Measurements from ENCODE around the gene TM7SF2.
A peak's percentile ranks its signal among the peaks of the same experiment; 100 is the strongest.

TM7SF2 gene

GRCh38 chr11:65111744-65112545 is at the start of gene TM7SF2:
TSS of gene TM7SF2 (plus strand) at chr11:65111872. CDS start at chr11:65112016, 144 bp downstream.
- Histone ChIP-seq H3K36me3 (ENCODE audit: insufficient read depth, low read depth, low read length) (peaks cover 21% of the 10 kb centered on the region), H3K4me1 (ENCODE audit: insufficient read depth, low read length) (peaks cover 5% of the 10 kb centered on the region; the same call in 1 of the 2 replicates), H3K9ac (ENCODE audit: low read depth, low read length) (peak within 1 kb of the TSS; percentile 95; the same call in 1 of the 2 replicates), H3K27me3 (ENCODE audit: insufficient read depth, low read length) (no peaks in the 10 kb centered on the region), H3K27ac (ENCODE audit: low read length) (peak within 1 kb of the TSS; percentile 33), H3K9me3 (ENCODE audit: insufficient read depth, low read depth, low read length) (no peaks in the 10 kb centered on the region), H3K4me3 (ENCODE audit: low read length) (peak within 1 kb of the TSS; percentile 93)

GRCh38 chr11:65063532-65063931 is 48.1 kb upstream of the TM7SF2 start:
- Histone ChIP-seq H3K4me3 (ENCODE audit: low read length) (no peak overlapping the region), H3K27me3 (ENCODE audit: insufficient read depth, low read length) (no peaks in the 10 kb centered on the region), H3K9me3 (ENCODE audit: insufficient read depth, low read depth, low read length) (no peaks in the 10 kb centered on the region), H3K4me1 (ENCODE audit: insufficient read depth, low read length) (peaks cover 4% of the 10 kb centered on the region; the same call in 1 of the 2 replicates), H3K9ac (ENCODE audit: low read depth, low read length) (no peak overlapping the region), H3K27ac (ENCODE audit: low read length) (no peak overlapping the region), H3K36me3 (ENCODE audit: insufficient read depth, low read depth, low read length) (no peaks in the 10 kb centered on the region)

- H3K36me3 ChIP-seq (ENCODE audit: insufficient read depth, low read depth, low read length): no peaks in the 10 kb centered on the region
- peaks cover 4% of the 10 kb centered on the region; the same call in 1 of the 2 replicates for H3K4me1 ChIP-seq (ENCODE audit: insufficient read depth, low read length)
- no peak overlapping the region for H3K9ac ChIP-seq (ENCODE audit: low read depth, low read length)
- H3K9me3 ChIP-seq (ENCODE audit: insufficient read depth, low read depth, low read length): no peaks in the 10 kb centered on the region
- no peaks in the 10 kb centered on the region for H3K27me3 ChIP-seq (ENCODE audit: insufficient read depth, low read length)
- no peak overlapping the region for H3K27ac ChIP-seq (ENCODE audit: low read length)
- no peak overlapping the region for H3K4me3 ChIP-seq (ENCODE audit: low read length)
Observed at GRCh38 chr11:65064847-65065240, 46.8 kb upstream of the TM7SF2 start.

GRCh38 chr11:65065851-65066250 is 45.8 kb upstream of the TM7SF2 start:
- peak overlapping the region; percentile 48 for H3K27ac ChIP-seq (ENCODE audit: low read length)
- no peak overlapping the region for H3K4me3 ChIP-seq (ENCODE audit: low read length)
- H3K9me3 ChIP-seq (ENCODE audit: insufficient read depth, low read depth, low read length): no peaks in the 10 kb centered on the region
- no peaks in the 10 kb centered on the region for H3K27me3 ChIP-seq (ENCODE audit: insufficient read depth, low read length)
- peak overlapping the region; percentile 60; the same call in 1 of the 2 replicates for H3K9ac ChIP-seq (ENCODE audit: low read depth, low read length)
- peaks cover 4% of the 10 kb centered on the region; the same call in 1 of the 2 replicates for H3K4me1 ChIP-seq (ENCODE audit: insufficient read depth, low read length)
- no peaks in the 10 kb centered on the region for H3K36me3 ChIP-seq (ENCODE audit: insufficient read depth, low read depth, low read length)

- Histone ChIP-seq H3K4me3 (ENCODE audit: low read length) (peak overlapping the region; percentile 34; the same call in 1 of the 2 replicates), H3K4me1 (ENCODE audit: insufficient read depth, low read length) (peaks cover 4% of the 10 kb centered on the region; the same call in 1 of the 2 replicates), H3K9ac (ENCODE audit: low read depth, low read length) (peak overlapping the region; percentile 60; the same call in 1 of the 2 replicates), H3K27me3 (ENCODE audit: insufficient read depth, low read length) (no peaks in the 10 kb centered on the region), H3K36me3 (ENCODE audit: insufficient read depth, low read depth, low read length) (no peaks in the 10 kb centered on the region), H3K9me3 (ENCODE audit: insufficient read depth, low read depth, low read length) (no peaks in the 10 kb centered on the region), H3K27ac (ENCODE audit: low read length) (peak overlapping the region; percentile 48)
Observed at GRCh38 chr11:65066315-65066714, 45.4 kb upstream of the TM7SF2 start.

- peak overlapping the region; percentile 41 for H3K27ac ChIP-seq (ENCODE audit: low read length)
- peak overlapping the region; percentile 34; the same call in 1 of the 2 replicates for H3K4me3 ChIP-seq (ENCODE audit: low read length)
- no peaks in the 10 kb centered on the region for H3K27me3 ChIP-seq (ENCODE audit: insufficient read depth, low read length)
- peaks cover 4% of the 10 kb centered on the region; the same call in 1 of the 2 replicates for H3K4me1 ChIP-seq (ENCODE audit: insufficient read depth, low read length)
- no peaks in the 10 kb centered on the region for H3K36me3 ChIP-seq (ENCODE audit: insufficient read depth, low read depth, low read length)
- no peaks in the 10 kb centered on the region for H3K9me3 ChIP-seq (ENCODE audit: insufficient read depth, low read depth, low read length)
- peak overlapping the region; percentile 60; the same call in 1 of the 2 replicates for H3K9ac ChIP-seq (ENCODE audit: low read depth, low read length)
Observed at GRCh38 chr11:65066805-65067291, 44.8 kb upstream of the TM7SF2 start.

GRCh38 chr11:65067446-65067845 is 44.2 kb upstream of the TM7SF2 start:
- Histone ChIP-seq H3K4me1 (ENCODE audit: insufficient read depth, low read length) (peaks cover 4% of the 10 kb centered on the region; the same call in 1 of the 2 replicates), H3K36me3 (ENCODE audit: insufficient read depth, low read depth, low read length) (no peaks in the 10 kb centered on the region), H3K27ac (ENCODE audit: low read length) (no peak overlapping the region), H3K9me3 (ENCODE audit: insufficient read depth, low read depth, low read length) (no peaks in the 10 kb centered on the region), H3K27me3 (ENCODE audit: insufficient read depth, low read length) (no peaks in the 10 kb centered on the region), H3K9ac (ENCODE audit: low read depth, low read length) (peak overlapping the region; percentile 6; the same call in 1 of the 2 replicates), H3K4me3 (ENCODE audit: low read length) (no peak overlapping the region)

GRCh38 chr11:65069217-65069616 is 42.5 kb upstream of the TM7SF2 start:
- Histone ChIP-seq H3K36me3 (ENCODE audit: insufficient read depth, low read depth, low read length) (no peaks in the 10 kb centered on the region), H3K27me3 (ENCODE audit: insufficient read depth, low read length) (no peaks in the 10 kb centered on the region), H3K27ac (ENCODE audit: low read length) (no peak overlapping the region), H3K4me3 (ENCODE audit: low read length) (no peak overlapping the region), H3K9me3 (ENCODE audit: insufficient read depth, low read depth, low read length) (no peaks in the 10 kb centered on the region), H3K4me1 (ENCODE audit: insufficient read depth, low read length) (peaks cover 4% of the 10 kb centered on the region; the same call in 1 of the 2 replicates), H3K9ac (ENCODE audit: low read depth, low read length) (no peak overlapping the region)

GRCh38 chr11:65071907-65072630 is 39.6 kb upstream of the TM7SF2 start:
- H3K9me3 ChIP-seq (ENCODE audit: insufficient read depth, low read depth, low read length): no peaks in the 10 kb centered on the region
- H3K27me3 ChIP-seq (ENCODE audit: insufficient read depth, low read length): no peaks in the 10 kb centered on the region
- H3K27ac ChIP-seq (ENCODE audit: low read length): no peak overlapping the region
- no peak overlapping the region for H3K4me3 ChIP-seq (ENCODE audit: low read length)
- H3K36me3 ChIP-seq (ENCODE audit: insufficient read depth, low read depth, low read length): peaks cover 16% of the 10 kb centered on the region
- no peak overlapping the region for H3K9ac ChIP-seq (ENCODE audit: low read depth, low read length)
- no peaks in the 10 kb centered on the region; the same call in 1 of the 2 replicates for H3K4me1 ChIP-seq (ENCODE audit: insufficient read depth, low read length)

GRCh38 chr11:65072631-65072966 is 39.1 kb upstream of the TM7SF2 start:
- Histone ChIP-seq H3K9ac (ENCODE audit: low read depth, low read length) (no peak overlapping the region), H3K27ac (ENCODE audit: low read length) (no peak overlapping the region), H3K36me3 (ENCODE audit: insufficient read depth, low read depth, low read length) (peaks cover 21% of the 10 kb centered on the region), H3K9me3 (ENCODE audit: insufficient read depth, low read depth, low read length) (no peaks in the 10 kb centered on the region), H3K4me3 (ENCODE audit: low read length) (no peak overlapping the region), H3K4me1 (ENCODE audit: insufficient read depth, low read length) (no peaks in the 10 kb centered on the region; the same call in 1 of the 2 replicates), H3K27me3 (ENCODE audit: insufficient read depth, low read length) (no peaks in the 10 kb centered on the region)

GRCh38 chr11:65077451-65077850 is 34.2 kb upstream of the TM7SF2 start:
- no peak overlapping the region for H3K9ac ChIP-seq (ENCODE audit: low read depth, low read length)
- H3K4me1 ChIP-seq (ENCODE audit: insufficient read depth, low read length): no peaks in the 10 kb centered on the region
- no peaks in the 10 kb centered on the region for H3K9me3 ChIP-seq (ENCODE audit: insufficient read depth, low read depth, low read length)
- peaks cover 66% of the 10 kb centered on the region for H3K36me3 ChIP-seq (ENCODE audit: insufficient read depth, low read depth, low read length)
- H3K27me3 ChIP-seq (ENCODE audit: insufficient read depth, low read length): no peaks in the 10 kb centered on the region
- H3K27ac ChIP-seq (ENCODE audit: low read length): no peak overlapping the region
- no peak overlapping the region for H3K4me3 ChIP-seq (ENCODE audit: low read length)
